ENCODE data around the gene TUBGCP5. TPM values are rescaled to one million over a fixed set of nuclear protein-coding genes. Genes with fewer than 3 reads are reported as not detected.

The TUBGCP5 gene
- total and polyA plus RNA-seq, 4 donors, result 2.6 to 19.8 (median 13.6) TPM

DNA sequence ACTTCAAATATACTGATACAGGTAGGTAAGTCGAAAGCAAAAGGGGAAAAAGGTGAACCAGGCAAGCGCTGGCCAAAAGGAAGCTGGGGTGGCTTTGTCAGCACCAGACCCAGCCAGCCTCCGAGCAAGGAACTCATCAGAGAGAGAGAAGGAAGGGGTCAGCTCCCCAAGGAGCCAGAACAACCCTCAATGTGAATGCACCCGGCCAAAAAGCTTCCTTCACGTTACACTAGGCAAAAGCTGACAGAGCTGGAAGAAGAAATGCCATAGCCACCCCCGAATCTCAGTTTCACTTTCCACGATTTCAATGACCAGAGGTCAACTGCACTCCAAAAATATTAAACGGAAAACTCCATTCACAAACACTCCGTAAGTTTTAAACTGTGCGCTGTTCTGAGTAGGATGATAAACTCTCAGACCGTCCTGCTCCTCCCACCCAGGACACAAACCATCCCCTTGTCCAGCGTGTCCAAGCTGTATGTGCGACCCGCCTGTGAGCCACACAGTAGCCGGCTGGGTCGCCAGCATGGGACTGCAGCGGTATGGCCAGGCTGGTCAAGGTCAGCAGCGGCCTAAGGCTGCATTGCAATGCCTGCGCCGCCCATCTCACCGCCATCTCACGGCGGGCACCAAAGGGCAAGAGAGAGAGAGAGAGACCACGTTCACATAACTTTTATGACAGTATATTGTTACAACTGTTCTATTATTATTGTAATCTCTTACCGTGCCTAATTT is 88.9 kb downstream of the TUBGCP5 start:
- no peaks in the 10 kb centered on the region for H3K9me3 ChIP-seq (ENCODE audit: control insufficient read depth, low read length)
- 77 to 82% methylated on average over 25 of the region's 25 CpGs for WGBS, 2 donors
- intact Hi-C loops (cut with DNase I), result loop anchor here in 1 of 2 donors (10.0 kb wide), 1 partner anchor 166 kb away; the partner anchor contains the start of gene NIPA1
- no peaks in the 10 kb centered on the region for H3K27me3 ChIP-seq (ENCODE audit: control insufficient read depth in 1 of 2, insufficient read depth in 2 of 2, low read length in 1 of 2)
- ATAC-seq (ENCODE audit: low FRiP score), result no peak
- H3K4me1 ChIP-seq (ENCODE audit: control insufficient read depth in 1 of 2, insufficient read depth in 2 of 2, low read length in 2 of 2), result peaks cover 0 to 3% of the 10 kb centered on the region in 2 donors
- peak overlapping the region in 1 of 2 donors; percentile 71 for H3K27ac ChIP-seq (ENCODE audit: low read depth in 1 of 2, low read length in 2 of 2)
- H3K4me3 ChIP-seq (ENCODE audit: low read length in 2 of 2), result no peak overlapping the region
- peak in 1 of 2 donors; percentile 32 for DNase-seq
- no peaks in the 10 kb centered on the region for H3K36me3 ChIP-seq (ENCODE audit: control insufficient read depth in 1 of 2, insufficient read depth in 2 of 2, low read length in 1 of 2)

Other genes starting within 250 kb of the TUBGCP5 start
- 10 to 100 TPM; 28.3 to 30.1 TPM for gene NIPA2, start 200.9 kb downstream of the TUBGCP5 start, total RNA-seq
- 10 to 100 TPM in 1 of 2 donors, 1 to 10 TPM in 1; 5.9 to 11.6 TPM for gene NIPA2, start 200.9 kb downstream of the TUBGCP5 start, polyA plus RNA-seq
- gene CYFIP1, start 59.2 kb downstream of the TUBGCP5 start, total RNA-seq, result 100 to 1,000 TPM; 160 to 172 TPM
- gene CYFIP1, start 59.2 kb downstream of the TUBGCP5 start, polyA plus RNA-seq, result 10 to 100 TPM; 46.5 to 48.1 TPM
- gene GOLGA6L1, start 97.3 kb upstream of the TUBGCP5 start, total RNA-seq, result not detected
- not detected for gene GOLGA6L1, start 97.3 kb upstream of the TUBGCP5 start, polyA plus RNA-seq